DMS79 (cell line): ENCODE results near the gene LEMD1.
"Not testable (repeated sequence)": the region's sequence is repeated elsewhere in the genome, so short reads cannot be mapped to it uniquely, and the experiment has no call there.

Experiments
- DNase-seq: peaks from one replicate; lab custom pipeline; 2025; lab: John Stamatoyannopoulos, UW

Gene LEMD1

DNA sequence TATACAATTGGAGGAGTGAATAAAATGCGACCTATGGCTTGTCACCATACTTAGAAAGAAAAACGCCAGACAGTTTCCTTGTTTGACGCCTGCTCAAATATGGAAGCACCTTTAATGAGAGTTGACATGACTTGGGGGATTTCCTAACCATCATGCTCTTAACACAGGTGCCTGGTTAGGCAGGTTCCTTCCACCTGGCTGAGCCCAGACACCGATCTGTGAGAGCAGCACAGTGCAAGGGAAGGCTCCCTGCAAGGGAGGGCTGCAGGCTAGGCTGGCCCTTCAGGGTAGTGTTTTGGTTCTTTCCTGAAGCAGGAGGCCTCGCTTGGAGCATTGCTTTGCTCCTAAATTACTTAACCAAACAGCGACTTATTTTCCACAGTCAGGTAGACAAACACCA is 40.6 kb downstream of the LEMD1 start:
- no peak for DNase-seq

DNA sequence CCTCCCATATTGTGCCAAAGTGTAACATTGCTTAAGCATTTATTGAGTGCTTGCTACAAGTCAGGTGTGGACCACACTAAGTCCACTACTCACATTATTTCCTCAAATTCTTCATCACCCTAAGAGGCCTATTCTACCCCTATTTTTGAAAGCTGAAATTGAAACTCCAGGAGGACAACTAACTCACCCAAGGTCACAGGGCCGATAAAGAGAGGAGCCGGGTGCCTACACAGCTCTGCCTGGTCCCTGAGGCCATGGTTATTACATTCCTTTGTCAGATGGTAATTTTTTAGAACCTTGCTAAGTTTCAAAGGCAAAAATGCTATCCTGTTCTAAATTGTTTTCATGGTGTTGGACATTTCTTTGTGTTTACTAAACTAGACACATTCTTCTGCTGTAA is 41.0 kb downstream of the LEMD1 start:
- DNase-seq: no peak

DNA sequence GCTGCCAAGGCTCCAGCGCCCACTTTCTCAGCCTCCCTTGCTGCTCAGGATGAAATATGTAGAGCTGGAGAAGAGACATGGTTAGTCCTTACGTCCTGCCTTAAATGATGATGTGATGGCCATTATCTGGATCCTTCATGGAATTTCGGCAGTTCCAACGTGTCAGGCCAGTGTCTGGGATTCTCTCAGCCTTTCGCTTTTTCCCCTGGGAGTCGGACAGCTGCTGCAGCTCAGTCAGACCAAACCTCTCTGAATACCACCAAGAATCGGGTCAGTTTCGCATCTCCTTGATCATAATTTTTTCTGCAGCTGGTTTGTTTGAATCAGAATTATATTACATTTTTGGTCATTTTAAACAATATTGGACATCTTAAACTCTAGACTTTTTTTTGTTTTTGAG is 42.8 kb downstream of the LEMD1 start:
- DNase-seq: no peak

DNA sequence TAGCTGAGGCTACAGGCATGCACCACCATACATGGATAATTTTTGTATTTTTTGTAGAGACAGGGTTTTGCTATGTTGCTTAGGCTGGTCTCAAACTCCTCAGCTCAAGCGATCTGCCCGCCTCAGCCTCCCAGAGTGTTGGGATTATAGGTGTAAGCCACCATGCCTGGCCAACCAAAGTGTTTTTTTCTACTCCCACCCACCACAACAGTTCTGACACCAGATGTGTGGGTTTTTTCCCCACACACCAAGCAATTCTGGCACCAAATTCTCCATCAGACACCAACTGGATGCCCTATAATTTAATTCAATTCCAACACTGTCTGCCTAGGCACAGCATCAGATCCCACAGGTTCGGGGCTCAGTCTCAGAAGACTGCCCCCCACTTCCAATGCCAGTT is 44.5 kb downstream of the LEMD1 start:
- DNase-seq: no peak

DNA sequence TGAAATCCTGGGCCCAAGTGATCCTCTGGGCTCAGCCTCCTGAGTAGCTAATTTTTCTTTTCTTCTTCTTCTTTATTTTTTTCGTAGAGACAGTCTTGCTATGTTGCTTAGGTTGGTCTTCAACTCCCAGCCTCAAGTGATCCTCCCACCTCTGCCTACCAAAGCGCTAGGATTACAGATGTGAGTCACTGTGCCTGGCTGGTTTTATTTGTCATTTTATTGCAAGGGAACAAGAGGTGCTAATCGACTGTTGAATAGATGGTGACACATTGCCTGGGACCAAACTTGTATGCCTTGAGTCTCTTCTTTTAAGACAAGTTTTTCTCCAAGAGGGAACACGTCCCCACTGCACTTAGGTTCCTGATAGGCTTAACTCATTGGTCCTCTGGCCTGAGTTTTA is 45.1 kb downstream of the LEMD1 start:
- DNase-seq: no peak

DNA sequence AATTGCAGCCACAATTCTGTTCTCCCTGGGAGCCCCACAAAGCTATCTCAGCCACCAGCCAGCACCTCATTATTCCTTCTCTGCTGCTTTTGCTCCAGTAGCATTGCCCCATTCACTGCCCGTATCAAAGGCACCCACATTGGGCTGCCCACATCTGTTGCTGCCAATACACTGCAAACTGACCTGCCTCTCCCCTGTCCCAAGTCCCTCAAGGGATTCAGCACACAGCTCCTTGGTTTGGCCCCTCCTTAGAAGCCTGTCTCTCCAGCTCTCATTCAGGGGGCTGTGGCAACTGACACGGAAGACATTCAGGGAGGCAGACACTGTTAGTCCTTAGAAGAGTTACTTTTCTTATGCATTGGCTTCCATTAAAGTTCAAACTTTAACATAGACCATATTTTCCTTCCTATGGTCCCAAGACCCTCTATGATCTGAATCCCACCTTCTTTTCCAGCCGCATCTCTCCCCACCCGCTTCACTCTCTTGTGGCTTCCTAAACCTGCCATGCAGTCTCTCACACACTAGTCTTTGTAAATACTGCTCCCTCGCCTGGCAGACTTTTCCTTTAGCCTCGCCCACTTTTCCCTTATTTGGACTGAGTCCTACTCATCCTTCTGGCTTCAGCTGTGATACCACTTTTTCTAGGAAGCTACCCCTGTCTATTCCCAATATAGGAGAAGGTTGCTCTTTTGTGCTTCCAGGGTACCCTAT is 45.9 kb downstream of the LEMD1 start:
- DNase-seq: no peak

DNA sequence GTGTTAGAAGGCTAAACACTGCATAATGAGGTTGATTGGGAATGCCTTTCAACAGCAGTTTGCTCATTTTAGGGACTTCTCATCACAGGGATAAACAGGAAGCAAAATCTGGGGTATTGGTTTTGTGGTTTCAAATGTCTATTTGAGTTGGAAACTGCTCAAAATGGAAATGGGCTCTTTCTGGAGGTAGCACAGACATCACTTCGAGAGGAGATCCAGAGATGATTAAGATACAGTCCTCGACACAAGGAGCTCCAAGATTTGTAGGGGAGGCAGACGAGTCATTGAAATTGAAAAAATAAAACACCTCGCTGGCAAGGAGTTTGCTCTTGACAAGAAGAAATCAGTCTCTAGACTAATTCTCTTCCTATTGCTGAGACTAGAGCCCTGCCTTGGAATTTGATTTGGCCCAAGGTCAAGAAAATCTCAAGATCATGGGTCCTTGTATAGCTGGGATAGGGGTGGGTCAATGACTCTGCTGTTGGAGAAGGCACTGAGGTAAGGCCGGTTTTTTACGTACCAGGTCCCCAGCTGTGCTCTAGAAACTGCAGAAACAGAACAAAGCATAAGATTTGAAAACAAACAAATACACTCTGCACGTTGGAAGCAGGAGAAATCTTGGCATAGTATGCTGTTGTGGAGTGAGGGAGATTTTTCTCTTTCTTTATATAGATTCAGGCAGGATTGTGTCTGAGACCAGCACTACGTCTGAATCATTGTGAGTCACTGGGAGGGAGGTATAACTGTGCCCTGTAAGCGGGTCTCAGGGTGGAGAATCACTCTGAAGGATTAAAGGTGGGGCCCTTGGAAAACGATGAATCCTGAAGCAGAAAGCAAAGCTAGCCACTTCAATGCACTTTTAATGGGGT is 47.4 kb downstream of the LEMD1 start:
- peak; percentile 51 for DNase-seq

DNA sequence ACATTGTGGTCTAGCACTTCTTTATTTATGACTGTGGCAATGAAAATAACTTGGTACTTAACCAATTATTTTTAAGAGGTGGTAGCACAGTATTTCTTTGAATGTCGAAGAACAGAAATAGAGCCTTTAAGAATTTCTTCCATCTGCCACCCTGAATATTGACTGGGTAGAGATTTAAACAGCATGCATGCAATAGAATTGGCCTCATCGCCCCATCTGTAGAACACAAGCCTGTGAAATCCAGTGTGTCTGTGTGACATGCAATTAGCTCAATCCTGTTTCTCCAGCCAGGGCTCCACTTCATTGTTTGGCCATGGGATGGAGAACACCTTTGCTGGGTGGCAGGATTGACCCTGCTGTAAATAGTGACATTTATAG is 48.1 kb downstream of the LEMD1 start:
- DNase-seq: no peak

DNA sequence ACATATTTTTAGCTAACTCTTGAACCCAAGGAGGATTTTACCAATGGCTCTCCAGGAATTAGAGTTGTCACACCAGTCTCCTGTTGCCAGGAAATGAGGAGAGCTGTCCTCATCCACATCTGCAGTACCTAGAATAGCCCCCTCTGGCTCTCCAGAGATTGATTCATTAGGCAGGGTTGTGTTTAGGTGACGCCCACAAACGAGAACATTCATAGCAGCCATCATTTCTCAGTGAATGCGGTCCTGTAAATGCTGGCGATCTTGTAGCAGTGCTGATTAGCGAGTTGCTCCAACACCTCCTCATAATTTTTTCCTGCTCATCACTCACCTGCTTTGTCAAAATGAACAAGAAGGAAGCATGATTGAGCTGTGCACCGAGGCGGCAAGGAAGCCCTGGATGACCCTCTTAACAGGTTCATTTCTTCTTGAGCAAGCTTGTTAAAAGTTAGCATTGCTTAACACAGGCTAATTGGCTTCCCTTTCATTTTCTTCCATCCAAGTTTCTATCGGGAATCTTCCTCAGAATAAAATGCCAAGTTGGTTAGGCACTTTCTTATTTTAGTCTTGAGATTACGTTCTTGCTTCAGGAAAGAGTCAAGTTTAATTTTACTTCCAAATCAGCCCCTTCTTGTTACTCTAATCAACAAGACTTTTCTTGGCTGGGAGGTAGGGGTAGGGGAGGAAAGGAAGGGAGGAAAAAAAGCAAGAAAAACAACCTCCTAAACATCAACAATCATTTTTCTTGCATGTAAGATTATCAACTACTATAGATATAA is 48.6 kb downstream of the LEMD1 start:
- DNase-seq: no peak

DNA sequence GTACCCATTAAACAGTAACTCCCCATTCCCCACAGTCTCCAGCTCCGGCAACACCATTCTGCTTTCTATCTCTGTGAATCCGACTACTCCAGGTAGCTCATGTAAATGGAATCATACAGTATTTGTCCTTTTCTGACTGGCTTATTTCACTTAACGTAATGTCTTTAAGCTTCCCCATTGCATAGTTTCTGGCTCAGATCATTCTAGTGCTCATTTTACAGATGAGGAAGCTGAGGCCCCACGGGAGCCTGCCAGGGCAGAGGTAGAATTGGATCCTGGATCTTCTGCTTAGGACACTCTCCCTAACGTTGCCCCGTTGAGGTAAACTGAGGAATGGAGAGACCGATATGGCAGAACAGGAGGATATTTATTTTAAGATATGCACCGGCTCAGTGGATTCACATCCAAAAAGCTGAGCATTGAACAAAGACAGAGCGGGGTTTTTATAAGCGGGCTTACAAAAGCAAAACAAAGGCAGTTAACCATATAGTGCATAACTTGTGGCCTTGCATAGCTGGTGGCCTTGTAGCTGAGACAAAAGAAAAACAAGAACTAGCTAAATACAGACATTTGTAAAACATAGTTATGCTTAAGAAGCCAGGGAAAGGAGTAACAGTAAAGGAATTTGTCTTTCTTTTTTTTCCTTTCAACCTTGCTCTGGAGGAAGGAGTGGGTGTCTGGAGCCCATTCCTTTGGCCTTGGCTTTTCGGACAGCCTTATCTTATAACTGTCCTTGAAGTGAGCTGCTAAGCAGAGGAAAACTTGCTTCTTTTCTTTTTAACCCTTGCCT is 49.8 kb downstream of the LEMD1 start:
- no peak for DNase-seq

DNA sequence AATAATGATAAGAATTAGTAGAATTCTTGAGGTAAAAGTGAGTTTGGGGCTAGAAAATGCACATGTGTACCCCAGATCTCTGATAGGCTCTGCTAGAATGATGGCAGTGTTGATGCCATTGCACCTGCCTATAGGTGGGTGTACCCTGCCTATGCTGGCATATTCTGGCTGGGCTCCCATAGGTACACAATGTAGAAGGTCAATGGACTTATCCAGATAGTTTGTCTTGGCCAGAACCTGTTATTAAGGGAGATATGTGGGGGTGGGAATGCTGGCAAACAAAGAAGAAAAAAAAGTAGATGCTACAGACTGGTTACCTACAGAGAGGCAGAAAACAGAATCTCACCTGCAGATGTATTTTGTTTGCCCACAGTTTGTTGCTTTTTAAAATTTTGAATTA is 51.1 kb downstream of the LEMD1 start:
- DNase-seq: no peak

DNA sequence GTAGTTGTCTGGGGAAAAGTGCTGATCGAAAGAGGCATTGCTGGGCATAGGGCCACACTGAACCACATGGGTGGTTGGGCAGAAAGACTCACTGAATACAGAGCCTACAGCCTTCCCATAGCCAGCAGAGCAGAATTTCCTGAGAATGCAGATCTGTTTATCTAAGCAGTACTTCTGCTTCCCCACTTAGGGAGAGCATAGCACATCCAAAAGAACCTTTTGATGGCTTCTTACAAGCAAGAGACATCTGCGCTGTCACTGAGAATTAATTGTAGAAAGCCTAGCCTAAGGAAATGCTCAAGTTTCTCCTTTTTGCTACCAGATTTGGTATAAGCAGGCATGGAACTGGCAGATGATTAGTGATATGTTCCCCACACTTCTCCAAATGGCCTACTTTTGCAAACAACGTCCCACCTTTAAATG is 52.1 kb downstream of the LEMD1 start:
- DNase-seq: no peak

DNA sequence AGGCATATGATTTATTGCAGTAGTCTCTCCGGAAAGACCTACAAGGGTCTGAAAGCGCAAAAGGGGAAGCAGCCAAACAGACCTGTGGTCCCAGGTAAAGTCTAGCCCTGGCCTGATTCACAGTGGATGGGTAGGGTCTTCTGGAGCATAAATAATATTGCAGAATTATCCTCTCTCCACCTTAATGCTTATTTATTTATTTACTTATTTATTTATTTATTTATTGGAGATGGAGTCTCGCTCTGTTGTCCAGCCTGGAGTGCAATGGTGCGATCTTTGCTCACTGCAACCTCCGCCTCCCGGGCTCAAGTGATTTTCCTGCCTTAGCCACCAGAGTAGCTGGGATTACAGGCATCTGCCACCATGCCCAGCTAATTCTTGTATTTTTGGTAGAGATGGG is 53.4 kb downstream of the LEMD1 start:
- DNase-seq: no peak

DNA sequence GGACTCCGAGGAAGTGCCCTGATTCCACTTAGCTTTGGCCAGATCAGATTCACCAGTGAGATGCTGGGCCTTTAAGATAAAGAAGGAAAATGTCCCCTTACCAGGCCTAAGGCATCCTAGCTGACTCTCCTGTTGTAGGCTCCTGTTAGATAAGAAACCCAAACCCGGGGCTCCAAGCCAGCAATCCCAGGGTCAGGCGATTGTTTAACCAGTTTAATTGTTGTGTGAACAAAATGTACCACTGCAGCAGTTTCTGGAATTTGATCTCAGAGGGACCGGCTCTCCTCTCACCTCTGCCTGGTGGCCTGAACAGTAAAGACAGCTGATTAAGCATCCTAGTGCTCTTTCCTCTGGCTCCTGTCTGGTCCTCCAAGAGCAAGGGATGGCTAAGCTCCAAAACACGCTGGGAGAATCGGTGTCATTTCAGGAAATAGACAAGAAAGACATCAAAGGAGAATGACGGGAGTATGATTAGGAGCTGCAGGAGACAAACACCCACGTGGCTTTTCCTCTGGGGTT is 55.9 kb downstream of the LEMD1 start:
- no peak for DNase-seq

DNA sequence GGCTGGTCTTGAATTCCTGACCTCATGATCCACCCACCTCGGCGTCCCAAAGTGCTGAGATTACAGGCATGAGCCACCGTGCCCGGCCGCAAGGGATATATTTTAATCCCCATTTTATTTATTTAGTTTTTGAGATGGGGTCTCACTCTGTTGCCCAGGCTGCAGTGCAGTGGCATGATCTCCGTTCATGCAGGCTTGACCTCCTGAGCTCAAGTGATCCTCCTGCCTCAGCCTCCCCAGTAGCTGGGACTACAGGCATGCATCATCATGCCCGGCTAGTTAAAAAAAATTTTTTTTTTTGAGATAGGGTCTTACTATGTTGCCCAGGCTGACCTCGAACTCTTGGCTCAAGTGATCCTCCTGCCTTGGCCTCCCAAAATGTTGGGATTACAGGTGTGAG is 56.8 kb downstream of the LEMD1 start:
- DNase-seq: not testable (repeated sequence)

DNA sequence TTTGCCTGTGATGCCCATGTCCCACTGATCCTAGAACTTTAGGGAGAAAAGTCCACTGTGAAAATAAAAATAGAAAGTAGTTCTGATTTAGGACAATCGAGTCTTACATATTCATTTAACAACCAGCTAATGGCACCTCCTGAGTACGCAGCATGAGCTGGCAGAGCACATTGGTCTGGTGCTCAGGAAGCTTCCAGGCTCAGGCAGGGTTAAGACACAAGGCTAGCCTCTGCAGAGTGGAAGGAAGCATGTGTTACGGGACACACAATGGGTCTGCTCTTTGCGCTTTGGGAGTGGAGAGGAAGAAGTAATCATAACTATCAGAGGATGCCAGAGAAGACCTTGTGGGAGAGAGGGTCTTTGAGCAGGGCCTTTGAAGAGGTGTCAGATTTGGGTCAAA is 61.0 kb downstream of the LEMD1 start:
- no peak for DNase-seq

DNA sequence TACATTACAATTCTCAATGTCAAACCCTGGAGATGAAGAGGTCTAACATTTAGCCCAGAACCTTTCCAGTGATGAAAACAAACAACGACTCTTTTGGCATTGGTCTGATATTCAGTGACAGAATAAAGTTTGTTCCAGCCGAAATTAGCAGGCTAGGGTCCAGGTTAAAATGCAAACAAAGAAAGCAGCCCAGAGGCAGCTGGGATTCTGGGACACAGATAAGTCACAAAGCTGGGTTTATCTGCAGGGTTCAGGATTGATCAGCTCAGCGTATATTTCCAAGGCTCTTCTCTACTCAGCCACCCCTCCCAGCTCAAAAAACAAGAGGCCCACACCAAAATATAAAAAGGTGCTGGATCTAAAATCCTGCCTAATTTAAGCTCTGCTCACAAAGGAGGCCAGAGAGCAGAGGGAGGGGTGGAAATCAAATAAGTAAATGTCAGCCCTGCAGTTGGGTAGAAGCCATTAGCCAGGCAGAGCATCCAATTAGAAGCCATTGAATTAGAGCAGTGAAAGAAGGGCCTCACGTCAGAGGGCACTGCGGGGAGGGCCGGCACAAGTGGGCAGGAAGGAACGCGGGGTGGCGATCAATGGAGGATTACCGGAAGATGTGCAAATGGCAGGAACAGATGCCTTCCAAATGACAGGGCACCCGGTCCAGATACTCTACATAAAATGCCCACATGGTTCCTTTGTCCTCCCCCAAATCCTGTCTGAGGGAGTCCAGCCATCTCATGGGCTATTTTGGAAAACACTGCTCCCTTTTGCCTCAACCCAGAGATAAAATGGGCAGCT is 61.9 kb downstream of the LEMD1 start:
- no peak for DNase-seq

DNA sequence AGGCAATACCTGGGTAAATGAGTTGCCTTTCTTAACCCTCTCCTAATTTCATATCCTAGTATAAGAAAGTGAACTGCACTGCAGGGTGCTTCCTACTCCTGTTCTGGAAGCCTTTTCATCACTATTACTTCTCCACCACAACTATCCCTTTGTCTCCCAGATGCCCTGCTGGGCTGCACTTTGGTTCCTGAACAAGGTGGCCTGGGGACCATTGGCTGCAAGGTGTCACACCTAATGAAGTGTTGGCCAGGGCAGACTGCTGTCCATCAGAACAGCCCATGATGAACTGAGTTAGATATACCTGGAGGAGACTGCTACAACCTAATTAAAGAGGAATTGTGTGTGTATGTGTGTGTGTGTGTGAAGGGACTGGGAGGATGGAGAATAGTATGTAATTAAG is 63.3 kb downstream of the LEMD1 start:
- no peak for DNase-seq

DNA sequence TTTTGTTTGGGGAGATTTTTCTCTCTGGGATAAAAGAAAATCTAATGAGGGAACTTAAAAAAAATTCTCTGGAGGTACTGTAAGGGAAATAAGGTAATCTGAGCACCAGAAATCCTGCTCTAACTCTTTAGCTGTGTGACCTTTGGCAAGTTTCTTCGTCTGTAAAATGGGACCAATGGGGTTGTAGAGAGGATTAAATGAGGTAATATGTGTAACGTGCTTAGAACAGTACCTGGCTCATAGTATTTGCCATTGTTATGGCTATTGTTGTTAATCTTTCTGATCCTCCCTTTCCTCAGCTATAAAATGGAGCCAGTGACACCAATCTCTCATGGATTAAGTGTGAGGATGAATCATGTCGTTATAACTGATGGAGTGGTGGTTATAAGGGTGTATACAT is 64.3 kb downstream of the LEMD1 start:
- no peak for DNase-seq

DNA sequence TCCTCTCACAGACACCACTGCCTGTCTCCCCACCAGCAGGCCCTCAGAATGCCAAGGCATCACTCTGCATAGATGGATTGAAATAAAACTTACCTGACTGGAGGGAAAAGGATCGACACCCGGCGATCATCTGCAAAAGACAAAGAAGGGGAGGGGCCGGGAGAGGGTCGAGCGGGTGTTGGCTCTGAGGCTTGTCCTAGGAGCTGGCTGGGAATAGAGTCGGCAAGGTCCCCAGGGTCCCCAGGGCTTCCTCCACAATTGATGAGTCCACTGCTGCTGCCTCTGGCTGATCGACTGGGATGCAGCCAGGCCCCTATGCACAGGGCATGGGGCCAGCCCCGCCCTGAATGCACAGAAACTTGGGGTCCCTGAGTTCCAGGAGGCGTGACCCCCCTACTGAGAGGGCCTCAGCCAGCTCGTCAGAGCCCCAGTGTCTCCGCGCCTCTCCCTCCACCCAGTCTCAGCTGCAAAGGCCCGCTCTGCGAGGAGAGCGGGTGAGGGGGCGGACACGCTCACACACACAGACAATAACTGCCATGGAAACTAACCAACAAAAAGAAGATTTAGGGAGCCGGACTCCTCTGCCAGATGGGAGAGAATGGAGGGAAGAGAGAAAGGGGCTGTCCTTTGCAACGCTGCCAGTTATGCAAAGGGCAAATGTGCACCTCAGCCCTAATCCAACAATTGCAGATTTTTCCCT is 65.3 kb downstream of the LEMD1 start, which contains the start of gene KLHDC8A:
Gene KLHDC8A (minus strand): TSS at position 483 of the 700 bp plus-strand sequence. CDS start 13,318 bp downstream, outside the sequence.
- DNase-seq: no peak
